OCI-LY3 (cell line): ENCODE data around the gene STK4.

Experiments used
- H2AFZ ChIP-seq: fragments of 200-600, 300-600 bp; shearing (Covaris generic); 2 replicates; pipeline ENCODE4 v1.6.0; 2014; ENCODE audit warnings: antibody characterized with exemption, low read depth, low read length
- H3K27ac ChIP-seq: fragments of 200-600, 300-600 bp; sonication (generic); 2 replicates; pipeline ENCODE4 v1.5.1; 2014; ENCODE audit warnings: mild to moderate bottlenecking, low read length, moderate library complexity, mixed read lengths
- H3K27me3 ChIP-seq: fragments of 200-600, 300-600 bp; sonication (generic); 2 replicates; pipeline ENCODE4 v1.6.1; 2014; ENCODE audit warnings: low read depth, low read length, mixed read lengths
- H3K36me3 ChIP-seq: fragments of 200-600, 300-600 bp; sonication (generic); replicated peaks from 2 replicates; pipeline ENCODE3; 2014; ENCODE audit warnings: low read depth, low read length, mixed read lengths
- H3K4me1 ChIP-seq: fragments of 300-600, 200-600 bp; sonication (generic); 2 replicates; pipeline ENCODE4 v1.6.1; 2014; ENCODE audit warnings: low read length, mixed read lengths
- H3K4me2 ChIP-seq: fragments of 200-600, 300-600 bp; sonication (generic); 2 replicates; pipeline ENCODE4 v1.6.1; 2014; ENCODE audit warnings: low read length, mixed read lengths
- H3K4me3 ChIP-seq: fragments of 300-600, 200-600 bp; sonication (generic); 2 replicates; pipeline ENCODE4 v1.5.1; 2014; ENCODE audit warnings: antibody characterized with exemption, mild to moderate bottlenecking, low read length, moderate library complexity
- H3K79me2 ChIP-seq: fragments of 300-600, 200-600 bp; shearing (Covaris generic); 2 replicates; pipeline ENCODE4 v1.6.1; 2014; ENCODE audit warnings: mild to moderate bottlenecking, low read length, mixed read lengths
- H3K9ac ChIP-seq: fragments of 300-600, 200-600 bp; shearing (Covaris generic); 2 replicates; pipeline ENCODE4 v1.6.0; 2014; ENCODE audit warnings: mild to moderate bottlenecking, low read length, moderate library complexity
- H3K9me3 ChIP-seq: fragments of 200-600, 300-600 bp; shearing (Covaris generic); 2 replicates; pipeline ENCODE4 v1.6.1; 2014; ENCODE audit warnings: low read length, mixed read lengths; ENCODE audit not compliant: insufficient read depth
- H4K20me1 ChIP-seq: fragments of 200-600, 300-600 bp; sonication (generic); 2 replicates; pipeline ENCODE4 v1.6.1; 2016; ENCODE audit warnings: low read length, mixed read lengths; ENCODE audit not compliant: insufficient read depth
- EZH2phosphoT487 ChIP-seq: fragments of 200-600 bp; shearing (Covaris generic); IDR thresholded peaks from 2 replicates; pipeline ENCODE4 v1.6.1; 2018; ENCODE audit warnings: antibody characterized with exemption, mixed run types, low read depth
- TF ChIP-seq, protein P1 (sequence below): fragments of 200-600, 300-600 bp; sonication (generic); IDR thresholded peaks from 2 replicates; pipeline ENCODE4 v1.5.1; 2014; ENCODE audit warnings: antibody characterized with exemption, low read length, low read depth

The STK4 gene

DNA sequence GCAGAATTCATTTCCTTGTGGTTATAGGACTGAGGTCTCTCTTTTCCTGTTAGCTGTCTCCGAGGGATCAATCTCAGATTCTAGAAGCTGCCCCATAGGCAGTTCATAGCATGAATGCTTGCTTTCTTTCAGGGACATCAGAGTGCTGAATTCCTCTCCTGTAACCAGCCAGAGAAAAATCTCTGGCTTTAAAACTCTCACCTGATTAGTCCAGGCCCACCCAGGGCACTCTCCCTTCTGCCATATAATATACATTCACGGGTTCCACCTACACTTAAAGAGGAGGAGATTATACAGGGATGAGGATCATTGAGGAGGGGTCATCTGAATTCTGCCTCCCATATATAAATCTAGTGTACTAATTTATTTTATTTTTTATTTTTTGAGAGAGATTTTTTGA is 136.8 kb downstream of the STK4 start:
- Histone ChIP-seq H3K27ac (no peak overlapping the region), H3K4me1 (peaks cover 9% of the 10 kb centered on the region), H3K9me3 (no peaks in the 10 kb centered on the region), H3K27me3 (no peaks in the 10 kb centered on the region), H3K79me2 (no peaks in the 10 kb centered on the region), H3K36me3 (peaks cover 9% of the 10 kb centered on the region), H2AFZ (no peak overlapping the region), H3K4me2 (no peak overlapping the region), H4K20me1 (no peaks in the 10 kb centered on the region), H3K9ac (no peak overlapping the region), H3K4me3 (no peak overlapping the region)
- TF ChIP-seq, protein P1, sequence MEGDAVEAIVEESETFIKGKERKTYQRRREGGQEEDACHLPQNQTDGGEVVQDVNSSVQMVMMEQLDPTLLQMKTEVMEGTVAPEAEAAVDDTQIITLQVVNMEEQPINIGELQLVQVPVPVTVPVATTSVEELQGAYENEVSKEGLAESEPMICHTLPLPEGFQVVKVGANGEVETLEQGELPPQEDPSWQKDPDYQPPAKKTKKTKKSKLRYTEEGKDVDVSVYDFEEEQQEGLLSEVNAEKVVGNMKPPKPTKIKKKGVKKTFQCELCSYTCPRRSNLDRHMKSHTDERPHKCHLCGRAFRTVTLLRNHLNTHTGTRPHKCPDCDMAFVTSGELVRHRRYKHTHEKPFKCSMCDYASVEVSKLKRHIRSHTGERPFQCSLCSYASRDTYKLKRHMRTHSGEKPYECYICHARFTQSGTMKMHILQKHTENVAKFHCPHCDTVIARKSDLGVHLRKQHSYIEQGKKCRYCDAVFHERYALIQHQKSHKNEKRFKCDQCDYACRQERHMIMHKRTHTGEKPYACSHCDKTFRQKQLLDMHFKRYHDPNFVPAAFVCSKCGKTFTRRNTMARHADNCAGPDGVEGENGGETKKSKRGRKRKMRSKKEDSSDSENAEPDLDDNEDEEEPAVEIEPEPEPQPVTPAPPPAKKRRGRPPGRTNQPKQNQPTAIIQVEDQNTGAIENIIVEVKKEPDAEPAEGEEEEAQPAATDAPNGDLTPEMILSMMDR = no peak
- TF ChIP-seq EZH2phosphoT487 = no peak

DNA sequence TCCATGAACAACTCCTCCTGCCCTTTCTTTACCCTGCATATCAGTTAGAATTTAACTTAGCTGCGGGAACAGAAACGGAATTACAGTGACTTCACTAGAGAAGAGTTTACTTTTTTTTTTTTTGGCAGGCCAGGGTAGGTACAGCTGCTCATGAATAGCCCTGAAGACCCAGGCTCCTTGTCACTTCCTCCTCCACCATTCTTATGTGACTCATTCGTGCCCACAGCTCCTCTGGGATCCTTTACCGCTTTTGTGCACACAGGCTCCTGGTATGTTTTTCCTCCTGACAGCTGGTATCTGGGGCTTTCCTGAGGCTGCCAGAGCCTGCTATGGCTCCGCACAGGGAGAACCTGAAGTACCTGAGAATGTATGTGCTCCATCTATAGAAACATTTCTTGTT is 138.5 kb downstream of the STK4 start:
- peaks cover 9% of the 10 kb centered on the region for H3K4me1 ChIP-seq
- H3K9ac ChIP-seq = no peak overlapping the region
- no peaks in the 10 kb centered on the region for H3K79me2 ChIP-seq
- no peak overlapping the region for H3K27ac ChIP-seq
- no peak overlapping the region for H2AFZ ChIP-seq
- H4K20me1 ChIP-seq = no peaks in the 10 kb centered on the region
- no peaks in the 10 kb centered on the region for H3K27me3 ChIP-seq
- no peak for TF ChIP-seq EZH2phosphoT487
- TF ChIP-seq, protein P1 = no peak
- no peak overlapping the region for H3K4me3 ChIP-seq
- H3K36me3 ChIP-seq = peaks cover 5% of the 10 kb centered on the region
- no peaks in the 10 kb centered on the region for H3K9me3 ChIP-seq
- H3K4me2 ChIP-seq = no peak overlapping the region

DNA sequence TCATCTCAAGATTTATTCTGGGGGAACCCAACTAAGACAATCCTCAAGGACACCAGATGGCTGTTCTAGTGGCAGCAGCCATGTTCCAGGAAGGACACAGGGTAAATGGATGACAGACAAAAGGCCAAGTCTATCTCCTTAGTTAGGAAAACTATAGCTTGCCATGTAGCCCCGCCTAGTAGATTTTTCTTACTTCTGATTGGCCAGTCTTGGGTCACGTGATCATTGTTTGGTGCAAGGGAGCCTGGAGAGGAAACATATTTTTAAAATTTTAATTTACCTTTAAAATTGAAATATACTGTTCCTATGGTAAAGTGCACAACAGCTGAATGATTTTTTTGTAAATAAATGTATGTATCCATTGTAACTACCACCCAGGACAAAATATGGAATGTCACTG is 139.0 kb downstream of the STK4 start:
- peaks cover 5% of the 10 kb centered on the region for H3K36me3 ChIP-seq
- no peak overlapping the region for H3K9ac ChIP-seq
- no peaks in the 10 kb centered on the region for H3K79me2 ChIP-seq
- H3K9me3 ChIP-seq = no peaks in the 10 kb centered on the region
- H2AFZ ChIP-seq = no peak overlapping the region
- TF ChIP-seq, protein P1 = no peak
- no peak overlapping the region for H3K27ac ChIP-seq
- H3K27me3 ChIP-seq = no peaks in the 10 kb centered on the region
- H3K4me3 ChIP-seq = no peak overlapping the region
- H4K20me1 ChIP-seq = no peaks in the 10 kb centered on the region
- H3K4me1 ChIP-seq = peaks cover 9% of the 10 kb centered on the region
- no peak overlapping the region for H3K4me2 ChIP-seq

DNA sequence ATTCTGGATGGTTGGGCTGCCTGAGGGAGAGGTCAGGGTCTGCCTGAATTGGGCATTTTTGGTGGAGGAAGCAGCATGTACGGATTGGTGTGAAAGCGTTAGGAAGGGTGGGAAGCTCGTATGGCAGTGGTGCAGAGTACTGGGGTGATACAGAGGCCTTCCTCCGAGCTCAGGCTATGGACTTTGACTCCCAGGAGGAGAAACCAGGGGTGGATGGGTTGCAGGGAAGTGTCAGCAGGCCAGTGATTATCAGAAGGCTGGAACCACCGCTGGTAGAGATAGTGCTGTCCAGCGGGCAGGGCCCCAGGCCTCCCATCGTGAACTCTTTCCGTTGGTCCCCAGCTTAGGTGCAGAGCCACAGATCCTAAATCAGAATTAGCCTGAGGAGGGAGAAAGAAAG is 143.3 kb downstream of the STK4 start:
- peaks cover under 1% of the 10 kb centered on the region for H3K36me3 ChIP-seq

More for the DNA sequence above, 143.3 kb downstream of the STK4 start:
- no peaks in the 10 kb centered on the region for H3K9me3 ChIP-seq
- H4K20me1 ChIP-seq = no peaks in the 10 kb centered on the region
- no peak overlapping the region for H3K9ac ChIP-seq
- no peaks in the 10 kb centered on the region for H3K79me2 ChIP-seq
- peaks cover 6% of the 10 kb centered on the region for H3K4me1 ChIP-seq
- H3K27ac ChIP-seq = no peak overlapping the region
- H3K27me3 ChIP-seq = no peaks in the 10 kb centered on the region
- TF ChIP-seq, protein P1 = no peak
- TF ChIP-seq EZH2phosphoT487 = no peak
- no peak overlapping the region for H2AFZ ChIP-seq
- no peak overlapping the region for H3K4me2 ChIP-seq
- H3K4me3 ChIP-seq = no peak overlapping the region
